RWPE2 (cell line): ENCODE measurements around the gene C1orf50.

ENCODE experiments used
- ATAC-seq: fragments of 200-7000 bp; cut with Tn5 transposase; 3 replicates; pipeline ENCODE4 v1.9.1; 2021; ENCODE audit warnings: low read depth
- DNase-seq: peaks from one replicate; pipeline ENCODE4 v3.0.0-alpha.2; 2020; ENCODE audit warnings: low spot score
- H3K27ac ChIP-seq: fragments of 450-650 bp; 2 replicates; pipeline ENCODE4 v1.5.1; 2017; ENCODE audit warnings: mild to moderate bottlenecking; ENCODE audit not compliant: poor library complexity, severe bottlenecking
- H3K27me3 ChIP-seq: fragments of 250-450 bp; sonication (Bioruptor Pico); 2 replicates; pipeline ENCODE4 v1.5.1; 2021; ENCODE audit warnings: mild to moderate bottlenecking, moderate library complexity; ENCODE audit not compliant: insufficient read depth, poor library complexity, severe bottlenecking
- H3K36me3 ChIP-seq: fragments of 250-450 bp; sonication (Bioruptor Pico); 2 replicates; pipeline ENCODE4 v1.5.1; 2020; ENCODE audit warnings: low read depth, mild to moderate bottlenecking, moderate library complexity
- H3K4me1 ChIP-seq: fragments of 250-450 bp; sonication (Bioruptor Pico); 2 replicates; pipeline ENCODE4 v1.5.1; 2021; ENCODE audit warnings: mild to moderate bottlenecking, moderate library complexity; ENCODE audit not compliant: insufficient read depth, poor library complexity, severe bottlenecking
- H3K4me3 ChIP-seq: fragments of 250-450 bp; sonication (Bioruptor Pico); 2 replicates; pipeline ENCODE4 v1.5.1; 2021; ENCODE audit warnings: mild to moderate bottlenecking, moderate library complexity; ENCODE audit not compliant: severe bottlenecking
- H3K9me3 ChIP-seq: fragments of 250-450 bp; sonication (Bioruptor Pico); 2 replicates; pipeline ENCODE4 v1.5.1; 2021; ENCODE audit warnings: mild to moderate bottlenecking, moderate library complexity; ENCODE audit not compliant: severe bottlenecking
- TF ChIP-seq, protein P1 (sequence below): fragments of 450-650 bp; IDR thresholded peaks from one replicate; pipeline ENCODE4 v1.5.1; 2017; ENCODE audit warnings: mild to moderate bottlenecking, moderate library complexity; ENCODE audit not compliant: poor library complexity, severe bottlenecking

The C1orf50 gene

DNA sequence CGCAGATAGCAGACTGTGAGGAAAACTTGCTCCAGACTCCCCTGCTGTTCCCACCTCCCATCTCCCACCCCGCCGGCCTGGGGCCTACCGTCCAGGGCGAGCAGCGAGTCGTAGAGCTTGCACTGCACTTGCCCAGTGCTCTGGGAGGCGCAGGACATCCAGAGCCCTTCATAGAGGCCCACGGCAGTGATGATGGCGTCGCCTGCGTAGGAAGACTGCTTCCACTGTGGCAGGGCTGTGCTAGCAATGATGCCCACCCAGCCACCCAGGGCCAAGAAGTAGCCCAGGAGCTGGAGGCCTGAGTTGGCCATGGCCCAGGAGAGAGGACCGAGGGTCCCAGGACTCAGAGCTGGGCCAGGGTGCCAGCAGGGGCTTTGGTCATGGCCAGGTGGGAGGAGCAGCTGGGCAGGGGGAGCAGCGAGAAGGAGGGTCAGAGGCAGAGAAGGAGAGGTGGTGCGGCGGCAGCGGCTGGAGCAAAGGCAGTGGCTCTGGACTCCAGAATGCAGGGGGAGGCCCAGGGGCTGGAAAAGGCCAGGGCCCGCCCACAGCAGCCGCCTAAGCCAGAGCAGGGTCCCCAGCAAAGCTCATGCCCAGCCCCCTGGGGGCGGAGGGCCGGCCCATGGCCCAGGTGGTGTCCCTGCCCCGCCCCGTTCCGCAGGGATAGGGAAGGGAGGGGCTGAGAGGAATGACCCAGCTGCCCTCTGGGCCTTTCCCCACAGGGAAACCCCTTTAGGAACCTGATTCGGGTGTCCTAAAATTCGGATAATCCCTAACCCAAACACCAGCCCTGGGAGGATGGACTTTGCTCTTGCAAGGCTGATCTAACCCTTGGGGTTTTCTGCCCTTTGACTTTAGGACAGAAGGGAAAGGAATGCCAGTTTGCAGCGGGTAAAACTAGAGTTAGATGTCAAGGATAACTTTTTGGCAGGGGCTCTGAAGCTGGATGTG is 27.0 kb upstream of the C1orf50 start, which contains the start of gene CLDN19:
Gene CLDN19, minus strand, starts transcription at position 484 of the 948 bp plus-strand sequence. Its CDS starts 173 bp downstream, at position 311.
- TF ChIP-seq, protein P1, sequence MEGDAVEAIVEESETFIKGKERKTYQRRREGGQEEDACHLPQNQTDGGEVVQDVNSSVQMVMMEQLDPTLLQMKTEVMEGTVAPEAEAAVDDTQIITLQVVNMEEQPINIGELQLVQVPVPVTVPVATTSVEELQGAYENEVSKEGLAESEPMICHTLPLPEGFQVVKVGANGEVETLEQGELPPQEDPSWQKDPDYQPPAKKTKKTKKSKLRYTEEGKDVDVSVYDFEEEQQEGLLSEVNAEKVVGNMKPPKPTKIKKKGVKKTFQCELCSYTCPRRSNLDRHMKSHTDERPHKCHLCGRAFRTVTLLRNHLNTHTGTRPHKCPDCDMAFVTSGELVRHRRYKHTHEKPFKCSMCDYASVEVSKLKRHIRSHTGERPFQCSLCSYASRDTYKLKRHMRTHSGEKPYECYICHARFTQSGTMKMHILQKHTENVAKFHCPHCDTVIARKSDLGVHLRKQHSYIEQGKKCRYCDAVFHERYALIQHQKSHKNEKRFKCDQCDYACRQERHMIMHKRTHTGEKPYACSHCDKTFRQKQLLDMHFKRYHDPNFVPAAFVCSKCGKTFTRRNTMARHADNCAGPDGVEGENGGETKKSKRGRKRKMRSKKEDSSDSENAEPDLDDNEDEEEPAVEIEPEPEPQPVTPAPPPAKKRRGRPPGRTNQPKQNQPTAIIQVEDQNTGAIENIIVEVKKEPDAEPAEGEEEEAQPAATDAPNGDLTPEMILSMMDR: no peak
- H3K27me3 ChIP-seq: no peaks in the 10 kb centered on the region
- H3K27ac ChIP-seq: no peak within 1 kb of the TSS
- ATAC-seq: no peak
- H3K9me3 ChIP-seq: no peaks in the 10 kb centered on the region
- H3K4me3 ChIP-seq: no peak within 1 kb of the TSS
- H3K4me1 ChIP-seq: peaks cover 12% of the 10 kb centered on the region
- no peak for DNase-seq
- no peaks in the 10 kb centered on the region for H3K36me3 ChIP-seq

DNA sequence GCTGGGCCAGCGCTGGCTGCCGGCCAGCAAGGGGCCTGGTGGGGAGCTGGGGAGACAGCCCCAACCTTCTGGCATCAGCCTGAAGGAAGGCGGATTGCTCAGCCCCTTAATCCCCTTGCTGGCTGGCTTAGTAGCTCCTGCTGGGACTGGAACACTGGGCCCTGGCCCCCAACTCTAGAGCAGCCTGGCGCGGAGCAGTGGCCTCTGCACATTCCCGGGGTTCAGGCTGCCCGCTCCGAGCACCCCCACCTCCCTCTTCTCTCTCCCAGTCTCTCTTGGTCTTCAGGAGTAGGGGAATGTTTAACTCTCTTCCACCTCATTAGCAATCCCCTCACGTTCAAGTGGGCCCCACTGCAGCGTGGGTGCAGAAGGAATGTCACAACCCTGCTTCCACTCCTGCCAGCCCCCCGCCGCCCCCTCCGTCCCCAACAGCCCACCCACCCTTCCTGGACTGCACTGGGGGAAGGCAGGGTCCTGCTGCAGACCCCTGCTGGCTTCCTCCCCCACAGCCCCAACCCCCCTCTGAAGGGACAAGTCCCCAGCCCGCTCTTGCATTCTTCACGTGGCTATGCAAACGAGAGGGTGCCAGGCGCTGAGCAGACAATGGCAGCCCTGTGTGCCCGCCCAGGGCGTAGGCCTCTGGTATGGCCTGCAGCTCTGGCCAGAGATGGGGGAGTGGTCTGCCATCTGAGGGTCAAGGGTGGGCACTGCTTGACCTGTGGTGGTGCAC is 26.0 kb upstream of the C1orf50 start:
- Histone ChIP-seq H3K9me3 (no peaks in the 10 kb centered on the region), H3K27me3 (no peaks in the 10 kb centered on the region), H3K27ac (no peak overlapping the region), H3K36me3 (no peaks in the 10 kb centered on the region), H3K4me1 (peaks cover 12% of the 10 kb centered on the region), H3K4me3 (no peak overlapping the region)
- TF ChIP-seq, protein P1: no peak
- no peak for DNase-seq
- ATAC-seq: no peak

DNA sequence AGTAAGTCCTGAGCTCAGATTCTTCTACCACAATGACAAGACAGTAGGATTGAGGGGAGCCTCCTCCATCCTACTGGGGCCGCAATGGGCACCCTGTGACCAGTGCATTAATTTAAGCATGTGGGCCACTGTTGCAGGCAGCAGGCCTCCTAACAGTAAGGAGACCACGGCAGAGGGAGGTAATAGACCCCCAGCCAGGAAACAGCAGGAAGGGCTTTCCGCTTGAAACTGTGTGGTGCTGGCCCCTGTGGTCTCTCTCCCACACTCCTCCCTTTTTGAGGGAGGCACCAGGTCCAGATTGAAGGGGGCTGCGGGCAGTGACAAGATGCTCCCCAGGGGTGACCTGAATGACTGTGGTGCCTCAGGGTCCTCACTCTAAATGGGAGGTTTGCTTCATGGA is 25.3 kb upstream of the C1orf50 start:
- Histone ChIP-seq H3K4me3 (no peak overlapping the region), H3K36me3 (no peaks in the 10 kb centered on the region), H3K27ac (no peak overlapping the region), H3K4me1 (peaks cover 12% of the 10 kb centered on the region), H3K9me3 (no peaks in the 10 kb centered on the region), H3K27me3 (no peaks in the 10 kb centered on the region)
- ATAC-seq (no peak), DNase-seq (no peak)
- TF ChIP-seq, protein P1: no peak

DNA sequence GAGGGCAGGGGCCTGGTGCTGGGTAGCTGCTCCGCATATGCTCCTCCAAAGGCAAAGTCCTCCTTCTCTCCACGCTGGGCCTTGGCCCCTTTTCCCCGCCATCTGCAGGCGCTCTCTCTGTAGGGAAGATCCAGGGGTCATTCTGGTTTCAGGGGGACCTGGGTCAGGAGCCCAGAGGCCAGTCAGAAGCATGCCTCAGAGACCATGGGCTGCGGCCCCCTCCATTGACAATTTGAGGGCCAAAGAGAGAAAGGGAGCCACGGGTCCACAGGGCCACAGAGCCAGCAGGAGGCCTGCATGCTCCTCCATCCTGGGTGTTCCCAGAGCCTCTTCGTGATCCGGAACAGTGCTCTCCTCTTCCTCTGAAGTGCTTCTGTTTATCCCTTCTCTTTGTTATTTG is 24.9 kb upstream of the C1orf50 start:
- Histone ChIP-seq H3K9me3 (no peaks in the 10 kb centered on the region), H3K36me3 (no peaks in the 10 kb centered on the region), H3K27me3 (no peaks in the 10 kb centered on the region), H3K4me3 (no peak overlapping the region), H3K27ac (peak overlapping the region; percentile 55), H3K4me1 (peaks cover 12% of the 10 kb centered on the region)
- DNase-seq: no peak
- TF ChIP-seq, protein P1: no peak
- ATAC-seq: no peak
